ENCODE measurements around the gene BAZ2A. TPM values are rescaled to one million over a fixed set of nuclear protein-coding genes. Genes with fewer than 3 reads are reported as not detected.

Gene BAZ2A
- polyA plus RNA-seq, 3 donors = 8.9 to 86.0 (median 21.1) TPM

DNA sequence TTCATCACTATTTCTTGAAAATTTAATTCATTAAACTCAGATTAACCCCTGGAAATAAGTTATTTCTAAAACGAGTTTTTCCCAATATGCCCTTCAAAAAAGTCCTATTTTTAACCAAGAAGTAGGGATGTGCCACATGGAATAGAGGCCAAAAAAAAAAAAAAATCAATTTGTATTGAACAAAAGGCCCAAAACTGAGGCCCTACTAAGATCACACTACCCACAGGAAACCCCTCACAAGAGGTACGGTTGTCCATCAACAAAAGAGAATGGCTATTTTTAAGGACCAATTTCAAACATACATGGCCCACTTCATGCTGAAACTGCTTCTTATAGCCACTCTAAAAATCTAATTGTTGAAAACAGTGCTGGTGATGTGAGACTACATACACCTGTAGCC lies 7.5 kb upstream of the BAZ2A start:
- no peak for DNase-seq
- Mint-ChIP-seq H3K36me3 (peaks cover 40 to 54% of the 10 kb centered on the region in 2 donors), H3K27me3 (ENCODE audit: low read depth in 3 of 3) (no peaks in the 10 kb centered on the region), H3K4me3 (no peak overlapping the region), H3K4me1 (peaks cover 60% of the 10 kb centered on the region), H3K27ac (peak overlapping the region; percentile 66 to 99 (median 99)), H3K9me3 (no peaks in the 10 kb centered on the region)
- Histone ChIP-seq H3K36me3 (replicated peaks in 1 of 2; ENCODE audit: control insufficient read depth in 1 of 2, insufficient read depth in 2 of 2, low read length in 2 of 2) (peaks cover 46 to 50% of the 10 kb centered on the region in 2 donors), H3K27me3 (ENCODE audit: control insufficient read depth in 2 of 2, insufficient read depth in 2 of 2, low read length in 2 of 2) (no peaks in the 10 kb centered on the region), H3K4me1 (ENCODE audit: control insufficient read depth in 1 of 2, insufficient read depth in 2 of 2, low read length in 2 of 2) (peaks cover 51 to 68% of the 10 kb centered on the region in 2 donors), H3K4me3 (replicated peaks in 1 of 3; ENCODE audit: low read depth in 2 of 3, low read length in 3 of 3) (peak overlapping the region in 1 of 3 experiments; percentile 94), H3K9me3 (replicated peaks in 1 of 2; ENCODE audit: control insufficient read depth in 1 of 2, insufficient read depth in 1 of 2, low read length in 2 of 2) (no peaks in the 10 kb centered on the region), H3K4me2 (replicated peaks; ENCODE audit: extremely low read depth, low read length, poor library complexity, severe bottlenecking) (peak overlapping the region; percentile 99), H4K20me1 (ENCODE audit: insufficient read depth, low read length) (peaks cover 70% of the 10 kb centered on the region), H3K9ac (ENCODE audit: insufficient read depth, low read length, poor library complexity, severe bottlenecking) (no peak overlapping the region), H3K79me2 (ENCODE audit: insufficient read depth, low read length) (peaks cover 80% of the 10 kb centered on the region), H3K27ac (ENCODE audit: low read depth in 1 of 2, low read length in 2 of 2) (peak overlapping the region in 1 of 2 donors; percentile 92), H2AFZ (ENCODE audit: insufficient read depth, low read depth, low read length, poor library complexity, severe bottlenecking) (no peak overlapping the region)
- intact Hi-C loops (cut with micrococcal nuclease) = no loop called here
- no CpG with 5 or more reads among the region's 2 CpGs for WGBS (ENCODE audit: insufficient coverage)
- TF ChIP-seq, protein P1, sequence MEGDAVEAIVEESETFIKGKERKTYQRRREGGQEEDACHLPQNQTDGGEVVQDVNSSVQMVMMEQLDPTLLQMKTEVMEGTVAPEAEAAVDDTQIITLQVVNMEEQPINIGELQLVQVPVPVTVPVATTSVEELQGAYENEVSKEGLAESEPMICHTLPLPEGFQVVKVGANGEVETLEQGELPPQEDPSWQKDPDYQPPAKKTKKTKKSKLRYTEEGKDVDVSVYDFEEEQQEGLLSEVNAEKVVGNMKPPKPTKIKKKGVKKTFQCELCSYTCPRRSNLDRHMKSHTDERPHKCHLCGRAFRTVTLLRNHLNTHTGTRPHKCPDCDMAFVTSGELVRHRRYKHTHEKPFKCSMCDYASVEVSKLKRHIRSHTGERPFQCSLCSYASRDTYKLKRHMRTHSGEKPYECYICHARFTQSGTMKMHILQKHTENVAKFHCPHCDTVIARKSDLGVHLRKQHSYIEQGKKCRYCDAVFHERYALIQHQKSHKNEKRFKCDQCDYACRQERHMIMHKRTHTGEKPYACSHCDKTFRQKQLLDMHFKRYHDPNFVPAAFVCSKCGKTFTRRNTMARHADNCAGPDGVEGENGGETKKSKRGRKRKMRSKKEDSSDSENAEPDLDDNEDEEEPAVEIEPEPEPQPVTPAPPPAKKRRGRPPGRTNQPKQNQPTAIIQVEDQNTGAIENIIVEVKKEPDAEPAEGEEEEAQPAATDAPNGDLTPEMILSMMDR (IDR thresholded peaks at IDR 0.05) = no peak

DNA sequence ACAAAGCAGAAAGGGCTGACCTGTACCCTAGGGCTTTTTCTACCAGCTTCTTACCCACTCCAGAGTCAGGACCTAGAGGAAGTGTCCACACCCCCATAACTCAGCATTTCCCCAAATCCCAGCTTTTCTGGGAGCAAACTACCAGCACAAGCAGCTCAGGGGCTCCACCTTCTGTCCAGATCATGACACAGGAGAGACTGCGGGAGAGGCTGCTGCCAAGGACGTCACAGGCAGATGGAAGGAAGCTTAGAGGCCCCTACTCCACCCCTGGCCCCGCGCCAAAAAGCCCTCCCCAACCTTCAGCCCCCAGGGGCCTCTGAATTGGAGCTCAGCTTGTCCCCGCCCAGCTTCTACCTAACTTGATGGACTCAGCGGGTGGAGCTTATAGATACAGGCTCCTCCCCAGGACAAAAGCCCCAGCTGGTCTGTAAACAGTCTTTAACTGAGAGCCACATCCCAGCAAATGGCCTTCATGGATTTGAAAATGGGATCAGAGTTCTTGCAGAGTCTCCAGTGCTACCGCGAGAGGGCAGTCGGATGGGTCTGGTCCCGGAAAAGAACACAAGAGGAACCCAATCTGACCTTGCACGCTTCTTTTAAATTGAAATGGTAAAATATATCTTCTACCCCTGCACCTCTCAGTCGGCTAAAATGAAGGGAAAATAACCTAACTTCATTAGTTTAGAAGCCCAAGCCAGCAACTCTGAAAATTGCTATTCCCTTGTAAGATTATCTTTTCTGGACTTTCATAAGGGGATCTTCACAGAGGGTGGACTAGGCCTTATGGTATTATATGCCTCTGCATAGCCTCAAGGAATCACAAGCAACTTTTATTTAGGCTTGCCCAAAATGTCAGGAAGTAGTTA lies 6.8 kb upstream of the BAZ2A start:
- Histone ChIP-seq H3K4me2 (replicated peaks; ENCODE audit: extremely low read depth, low read length, poor library complexity, severe bottlenecking) (peak overlapping the region; percentile 99), H3K27me3 (ENCODE audit: control insufficient read depth in 2 of 2, insufficient read depth in 2 of 2, low read length in 2 of 2) (no peaks in the 10 kb centered on the region), H4K20me1 (ENCODE audit: insufficient read depth, low read length) (peaks cover 67% of the 10 kb centered on the region), H3K9ac (ENCODE audit: insufficient read depth, low read length, poor library complexity, severe bottlenecking) (peak overlapping the region; percentile 68), H2AFZ (ENCODE audit: insufficient read depth, low read depth, low read length, poor library complexity, severe bottlenecking) (peak overlapping the region; percentile 78), H3K4me1 (ENCODE audit: control insufficient read depth in 1 of 2, insufficient read depth in 2 of 2, low read length in 2 of 2) (peaks cover 55 to 68% of the 10 kb centered on the region in 2 donors), H3K9me3 (replicated peaks in 1 of 2; ENCODE audit: control insufficient read depth in 1 of 2, insufficient read depth in 1 of 2, low read length in 2 of 2) (no peaks in the 10 kb centered on the region), H3K79me2 (ENCODE audit: insufficient read depth, low read length) (peaks cover 80% of the 10 kb centered on the region), H3K36me3 (replicated peaks in 1 of 2; ENCODE audit: control insufficient read depth in 1 of 2, insufficient read depth in 2 of 2, low read length in 2 of 2) (peaks cover 39 to 43% of the 10 kb centered on the region in 2 donors), H3K27ac (ENCODE audit: low read depth in 1 of 2, low read length in 2 of 2) (peak overlapping the region; percentile 77 to 92), H3K4me3 (replicated peaks in 1 of 3; ENCODE audit: low read depth in 2 of 3, low read length in 3 of 3) (peak overlapping the region; percentile 68 to 94 (median 80))
- DNase-seq = peak; percentile 90 to 94 (median 92)
- H3K27me3 Mint-ChIP-seq (ENCODE audit: low read depth in 3 of 3) = no peaks in the 10 kb centered on the region
- peak overlapping the region; percentile 95 to 99 for H3K4me3 Mint-ChIP-seq
- H3K4me1 Mint-ChIP-seq = peaks cover 62% of the 10 kb centered on the region
- TF ChIP-seq, protein P1 (IDR thresholded peaks at IDR 0.05) = peak; percentile 81
- intact Hi-C loops (cut with micrococcal nuclease) = no loop called here
- peaks cover 33 to 47% of the 10 kb centered on the region in 2 donors for H3K36me3 Mint-ChIP-seq
- peak overlapping the region; percentile 98 to 99 (median 99) for H3K27ac Mint-ChIP-seq
- 0% methylated on average over 3 of the region's 12 CpGs for WGBS (ENCODE audit: insufficient coverage)
- H3K9me3 Mint-ChIP-seq = no peaks in the 10 kb centered on the region

Measured in CD14-positive monocyte (primary cell).